Adrenal gland (tissue), 12 donors: ENCODE data around the gene ZFAND4. TPM values are rescaled to one million over a fixed set of nuclear protein-coding genes. Genes with fewer than 3 reads are reported as not detected.

Source experiments
- DNase-seq, 7 donors: peaks; one replicate each; pipeline ENCODE4 v3.0.0-alpha.2; 2019 to 2020
- H3K27ac ChIP-seq, 5 donors: fragments of 200-600 bp; sonication (generic) in 4 of 5; 1 replicate in 3 of 5; 2 replicates in 2 of 5; pipeline versions ENCODE4 v1.5.1 to v1.8.0; 2016 to 2020; ENCODE audit warnings: mild to moderate bottlenecking in 1 of 5
- H3K27me3 ChIP-seq: fragments of 200-600 bp; 2 replicates; pipeline ENCODE4 v1.8.0; 2021
- H3K36me3 ChIP-seq, 2 donors: fragments of 200-600 bp; replicated peaks in 1 of 2; 1 replicate in 1 of 2; 2 replicates in 1 of 2; pipeline versions ENCODE4 v1.5.1 to v1.8.0; 2018 to 2022
- H3K4me1 ChIP-seq, 2 donors: fragments of 200-600 bp; replicated peaks in 1 of 2; 1 replicate in 1 of 2; 2 replicates in 1 of 2; pipeline versions ENCODE4 v1.5.1 to v1.8.0; 2018 to 2021
- H3K4me3 ChIP-seq, 4 donors: fragments of 200-600 bp; sonication (generic) in 3 of 4; one replicate each; pipeline ENCODE4 v1.5.1; 2016 to 2018
- H3K9me3 ChIP-seq, 3 donors: fragments of 200-600 bp; sonication (generic) in 1 of 3; replicated peaks in 1 of 3; 1 replicate in 2 of 3; 2 replicates in 1 of 3; pipeline versions ENCODE4 v1.5.1 to v1.8.0; 2016 to 2021
- CTCF ChIP-seq, 6 experiments: fragments of 450-650 bp in 4 of 6; fragments of 200-600 bp in 2 of 6; sonication (generic) in 1 of 6; IDR thresholded peaks; 1 replicate in 5 of 6; 2 replicates in 1 of 6; pipeline versions ENCODE4 v1.5.1 to v1.8.0; 2016 to 2021; ENCODE audit warnings: antibody characterized with exemption in 6 of 6, mild to moderate bottlenecking in 2 of 6, moderate library complexity in 1 of 6
- POLR2A ChIP-seq, 2 donors: fragments of 450-650 bp; IDR thresholded peaks; one replicate each; pipeline ENCODE4 v1.6.1; 2017; ENCODE audit warnings: antibody characterized with exemption in 2 of 2, mild to moderate bottlenecking in 2 of 2, moderate library complexity in 1 of 2
- WGBS, 4 donors: extraction: QIAGEN DNeasy Blood & Tissue Kit in 2 of 4; methylation state at CpG; one replicate each; pipeline versions ENCODE4 v1.1.5 to v1.1.7; 2013 to 2017; 5-methylcytosine and 5-hydroxymethylcytosine counted together
- intact Hi-C, 2 donors: fragments of 100-400 bp; cut with DNase I; formaldehyde crosslinking; loops; one replicate each; pipeline versions ENCODE4 v1.14.1 to v1.15.0; 2022 to 2023
- polyA plus RNA-seq, 3 donors: library from polyadenylated mRNA; stranded (reverse); fragments of 200-250 nt in 2 of 3; fragments of 350-450 nt in 1 of 3; fragmentation: Illumina TruSeq in 1 of 3; extraction: RNeasy Lipid Tissue Mini Kit (QIAGEN cat#74804) in 1 of 3; gene quantifications; one replicate each; pipeline ENCODE4 v1.2.3, GENCODE V29; 2013 to 2014
- total RNA-seq, 9 donors: library from RNA; depleted of rRNA in 4 of 9; stranded (reverse); fragments of >200 nt in 4 of 9; fragments of 120-200 nt in 1 of 9; fragmentation: NEBNext Ultra II Directional in 1 of 9; extraction: Animal tissue kit (Norgen Biotek cat#: 25700) in 1 of 9; gene quantifications; one replicate each; pipeline versions ENCODE4 v1.1.0 to v1.2.4, GENCODE V29; 2013 to 2023
- donor health status: healthy with polysubstance abuse.
- donor health status: Bipolar disorder and iron deficiency.
- donor health status: DM: yes; HTN: yes; CAD: no.
- donor health status: DM: no; HTN: no; CAD: no.
- donor health status: DM: no; HTN: no; CAD: no.
- donor health status: DM: yes; HTN: yes; CAD: no.

The ZFAND4 gene
- total and polyA plus RNA-seq, 12 donors, result 7.1 to 48.7 (median 26.6) TPM

- intact Hi-C loops, result no loop called here
- no peak overlapping the region for H3K4me3 ChIP-seq
- H3K27ac ChIP-seq, result no peak overlapping the region
- TF ChIP-seq CTCF (IDR thresholded peaks at IDR 0.05), result no peak
- TF ChIP-seq POLR2A (IDR thresholded peaks at IDR 0.05), result no peak
- no peaks in the 10 kb centered on the region for H3K27me3 ChIP-seq
- no peak for DNase-seq
- 64 to 84% (median 79%) methylated on average over 1 of the region's 1 CpG for WGBS, 4 donors
- H3K4me1 ChIP-seq, result peaks cover 0 to 21% of the 10 kb centered on the region in 2 donors
- H3K36me3 ChIP-seq, result peaks cover 0 to 4% of the 10 kb centered on the region in 2 donors
- no peaks in the 10 kb centered on the region for H3K9me3 ChIP-seq
Observed at GRCh38 chr10:45652511-45652910, 20.1 kb downstream of the ZFAND4 start.

GRCh38 chr10:45649296-45649695 lies 23.3 kb downstream of the ZFAND4 start:
- peaks cover 0 to 15% of the 10 kb centered on the region in 2 donors for H3K36me3 ChIP-seq

DNA sequence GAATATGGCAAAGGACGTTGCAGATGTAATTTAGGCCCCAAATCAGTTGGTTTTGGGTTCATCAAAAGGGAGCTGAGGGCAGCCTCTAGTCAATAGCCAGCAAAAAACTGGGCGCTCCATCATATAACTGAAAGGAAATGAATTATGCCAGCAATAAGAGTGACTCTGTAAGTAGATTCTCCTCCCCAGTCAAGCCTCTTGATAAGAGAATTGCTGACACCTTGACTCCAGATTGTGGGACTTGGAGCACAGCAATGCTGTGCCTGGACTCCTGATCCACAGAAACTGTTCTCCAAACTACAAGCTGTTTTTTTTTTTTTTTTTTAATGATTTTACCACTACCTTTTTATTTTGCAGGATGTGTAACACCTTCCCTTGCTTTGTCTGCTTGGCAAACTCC lies 25.5 kb downstream of the ZFAND4 start:
- 90 to 97% (median 94%) methylated on average over 2 of the region's 2 CpGs for WGBS, 4 donors
- no peak for TF ChIP-seq CTCF (IDR thresholded peaks at IDR 0.05)
- Histone ChIP-seq H3K9me3 (no peaks in the 10 kb centered on the region), H3K36me3 (peaks cover 0 to 15% of the 10 kb centered on the region in 2 donors), H3K27ac (no peak overlapping the region), H3K27me3 (no peaks in the 10 kb centered on the region), H3K4me1 (peaks cover 0 to under 1% of the 10 kb centered on the region in 2 donors), H3K4me3 (no peak overlapping the region)
- DNase-seq, result no peak
- intact Hi-C loops, result no loop called here

More at GRCh38 chr10:45649296-45649695, 23.3 kb downstream of the ZFAND4 start:
- intact Hi-C loops, result no loop called here
- no peak overlapping the region for H3K4me3 ChIP-seq
- DNase-seq, result no peak
- peaks cover 0 to 11% of the 10 kb centered on the region in 2 donors for H3K4me1 ChIP-seq
- 59 to 97% (median 81%) methylated on average over 2 of the region's 2 CpGs for WGBS, 4 donors
- H3K27me3 ChIP-seq, result no peaks in the 10 kb centered on the region
- TF ChIP-seq CTCF (IDR thresholded peaks at IDR 0.05) (no peak), POLR2A (IDR thresholded peaks at IDR 0.05) (no peak)
- H3K9me3 ChIP-seq, result no peaks in the 10 kb centered on the region
- no peak overlapping the region for H3K27ac ChIP-seq

DNA sequence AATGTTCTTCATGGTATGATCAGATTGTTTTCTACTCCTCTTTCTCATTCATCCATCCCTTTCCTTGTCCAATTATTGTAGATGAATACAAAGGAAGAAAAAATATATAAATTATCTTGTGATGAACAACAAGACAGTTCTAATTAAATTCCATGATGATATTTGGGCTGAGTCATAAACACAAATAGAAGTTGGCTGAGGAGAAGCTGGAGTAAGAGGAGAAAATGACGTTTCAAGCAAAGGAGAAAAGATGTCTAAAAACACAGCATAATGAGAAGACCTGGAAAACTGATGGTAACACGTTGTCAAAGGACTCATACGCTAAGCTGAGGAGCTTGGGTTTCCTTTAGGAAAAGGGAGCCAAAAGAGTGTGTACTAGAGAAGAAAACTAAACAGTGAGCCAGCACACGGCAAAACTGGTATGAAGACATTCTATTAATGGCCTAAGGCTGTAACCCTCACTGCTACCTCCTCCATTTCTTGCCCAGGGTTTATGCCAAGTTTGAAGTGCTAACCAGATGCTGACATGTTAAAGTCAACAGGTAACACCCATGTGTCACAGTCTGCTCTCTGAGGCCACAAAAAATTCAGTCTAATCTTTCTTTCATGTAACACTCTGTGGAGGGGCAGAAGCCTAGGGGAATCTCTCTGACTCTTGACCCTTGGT lies 26.1 kb downstream of the ZFAND4 start:
- Histone ChIP-seq H3K27ac (no peak overlapping the region), H3K4me3 (no peak overlapping the region), H3K27me3 (no peaks in the 10 kb centered on the region), H3K4me1 (no peaks in the 10 kb centered on the region), H3K9me3 (no peaks in the 10 kb centered on the region), H3K36me3 (peaks cover 0 to 15% of the 10 kb centered on the region in 2 donors)
- TF ChIP-seq POLR2A (IDR thresholded peaks at IDR 0.05) (no peak), CTCF (IDR thresholded peaks at IDR 0.05) (no peak)
- DNase-seq, result no peak
- WGBS, 4 donors, result 85 to 92% (median 87%) methylated on average over 4 of the region's 4 CpGs
- intact Hi-C loops, result no loop called here
